Esophagus muscularis mucosa (tissue), 4 donors: ENCODE data around the gene DCLK3. TPM values are rescaled to one million over a fixed set of nuclear protein-coding genes. Genes with fewer than 3 reads are reported as not detected.

ENCODE experiments used
- DNase-seq: peaks from one replicate; pipeline ENCODE4 v3.0.0-alpha.2; 2017; ENCODE audit errors: extremely low spot score
- H3K27ac ChIP-seq, 4 donors: fragments of 200-600 bp; sonication (generic); replicated peaks in 1 of 4; 1 replicate in 3 of 4; 2 replicates in 1 of 4; pipeline ENCODE4 v1.5.1; 2016 to 2019; ENCODE audit warnings: mild to moderate bottlenecking in 1 of 4
- H3K27me3 ChIP-seq, 4 donors: fragments of 200-600 bp; sonication (generic); one replicate each; pipeline versions ENCODE4 v1.5.1 to v1.6.0; 2016 to 2019
- H3K36me3 ChIP-seq, 4 donors: fragments of 200-600 bp; sonication (generic); one replicate each; pipeline ENCODE4 v1.5.1; 2016 to 2019
- H3K4me1 ChIP-seq, 4 donors: fragments of 200-600 bp; sonication (generic); one replicate each; pipeline ENCODE4 v1.5.1; 2016 to 2019
- H3K4me3 ChIP-seq, 4 donors: fragments of 200-600 bp; sonication (generic); 1 replicate in 2 of 4; 2 replicates in 2 of 4; pipeline ENCODE4 v1.5.1; 2016 to 2019; ENCODE audit warnings: mild to moderate bottlenecking in 4 of 4, moderate library complexity in 1 of 4
- H3K9me3 ChIP-seq, 4 donors: fragments of 200-600 bp; sonication (generic); 1 replicate in 3 of 4; 2 replicates in 1 of 4; pipeline ENCODE4 v1.5.1; 2016 to 2019
- CTCF ChIP-seq, 3 experiments: fragments of 200-600 bp in 2 of 3; fragments of 450-650 bp in 1 of 3; sonication (generic) in 2 of 3; IDR thresholded peaks; one replicate each; pipeline ENCODE4 v1.5.1; 2017 to 2019; ENCODE audit warnings: antibody characterized with exemption in 3 of 3, mild to moderate bottlenecking in 2 of 3, moderate library complexity in 1 of 3
- EP300 ChIP-seq: sonication (generic); formaldehyde crosslinking; IDR thresholded peaks from one replicate; pipeline ENCODE4 v1.6.1; 2017; ENCODE audit warnings: antibody characterized with exemption
- POLR2A ChIP-seq: fragments of 450-650 bp; IDR thresholded peaks from one replicate; pipeline ENCODE4 v1.6.1; 2017; ENCODE audit warnings: antibody characterized with exemption, moderate library complexity, mild to moderate bottlenecking, low read depth
- POLR2AphosphoS5 ChIP-seq, 2 donors: sonication (generic); formaldehyde crosslinking; IDR thresholded peaks; one replicate each; pipeline ENCODE4 v1.6.1; 2017; ENCODE audit warnings: antibody characterized with exemption in 2 of 2
- WGBS: methylation state at CpG from one replicate; pipeline ENCODE4 v1.1.5; 2018; 5-methylcytosine and 5-hydroxymethylcytosine counted together
- intact Hi-C: fragments of 100-400 bp; cut with DNase I; formaldehyde crosslinking; loops from one replicate; pipeline ENCODE4 v1.15.1; 2023
- total RNA-seq, 4 donors: library from RNA; depleted of rRNA; stranded (reverse); fragments of >200 nt; gene quantifications; one replicate each; pipeline versions ENCODE4 v1.1.0 to v1.2.1, GENCODE V29; 2016

DCLK3 gene
- total RNA-seq, 4 donors from 2014 or later: under 0.01 to 0.33 (median 0.21) TPM

GRCh38 chr3:36738702-36739101 is 25.7 kb downstream of the DCLK3 start:
- 91% methylated on average over 15 of the region's 16 CpGs for WGBS
- intact Hi-C loops: no loop called here
- TF ChIP-seq POLR2AphosphoS5 (IDR thresholded peaks at IDR 0.05): no peak
- no peak for TF ChIP-seq CTCF (IDR thresholded peaks at IDR 0.05)
- no peak for TF ChIP-seq POLR2A
- Histone ChIP-seq H3K4me1 (peaks cover 0 to 5% (median 0%) of the 10 kb centered on the region in 4 donors), H3K27me3 (no peaks in the 10 kb centered on the region), H3K9me3 (no peaks in the 10 kb centered on the region), H3K27ac (no peak overlapping the region), H3K4me3 (no peak overlapping the region), H3K36me3 (no peaks in the 10 kb centered on the region)
- no peak for DNase-seq

DNA sequence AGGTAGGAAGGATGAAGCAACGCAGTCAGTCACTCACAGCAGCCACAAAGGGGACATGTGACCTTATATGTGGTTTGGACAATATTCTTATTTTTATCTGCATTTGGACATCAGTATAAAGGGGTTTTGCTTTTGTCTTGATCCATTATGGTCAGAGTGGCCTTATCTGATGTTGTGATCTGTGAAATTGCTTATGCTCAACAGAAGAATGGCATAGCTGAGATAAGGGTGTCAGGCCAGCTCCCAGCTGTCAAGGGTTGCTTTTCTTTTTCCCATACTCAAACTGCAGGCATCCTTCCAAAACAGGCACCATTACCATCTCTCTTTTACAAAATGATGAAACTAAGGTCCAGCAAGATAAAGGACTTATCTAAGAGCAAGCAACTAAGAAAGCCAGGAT is 28.1 kb downstream of the DCLK3 start:
- 94% methylated on average over 1 of the region's 1 CpG for WGBS
- TF ChIP-seq EP300 (no peak), POLR2A (no peak), CTCF (IDR thresholded peaks at IDR 0.05) (no peak), POLR2AphosphoS5 (IDR thresholded peaks at IDR 0.05) (no peak)
- Histone ChIP-seq H3K27ac (no peak overlapping the region), H3K27me3 (no peaks in the 10 kb centered on the region), H3K9me3 (no peaks in the 10 kb centered on the region), H3K36me3 (no peaks in the 10 kb centered on the region), H3K4me3 (no peak overlapping the region), H3K4me1 (peaks cover 0 to 9% (median 0%) of the 10 kb centered on the region in 4 donors)
- intact Hi-C loops: no loop called here
- no peak for DNase-seq

- no peak overlapping the region for H3K27ac ChIP-seq
- H3K4me1 ChIP-seq: peaks cover 0 to 9% (median 0%) of the 10 kb centered on the region in 4 donors
- TF ChIP-seq POLR2A: no peak
- TF ChIP-seq EP300: no peak
- TF ChIP-seq POLR2AphosphoS5 (IDR thresholded peaks at IDR 0.05): no peak
- no peak for TF ChIP-seq CTCF (IDR thresholded peaks at IDR 0.05)
- H3K36me3 ChIP-seq: no peaks in the 10 kb centered on the region
- H3K4me3 ChIP-seq: no peak overlapping the region
- no peak for DNase-seq
- H3K9me3 ChIP-seq: no peaks in the 10 kb centered on the region
- H3K27me3 ChIP-seq: no peaks in the 10 kb centered on the region
- intact Hi-C loops: loop anchor here (5.0 kb wide), 1 partner anchor 223 kb away; no protein-coding TSS in a partner anchor
- WGBS: 71% methylated on average over 2 of the region's 2 CpGs
Observed at GRCh38 chr3:36734742-36735141, 29.6 kb downstream of the DCLK3 start.

- H3K9me3 ChIP-seq: no peaks in the 10 kb centered on the region
- TF ChIP-seq POLR2AphosphoS5 (IDR thresholded peaks at IDR 0.05) (no peak), CTCF (IDR thresholded peaks at IDR 0.05) (no peak), EP300 (no peak), POLR2A (no peak)
Observed at GRCh38 chr3:36733723-36734122, 30.6 kb downstream of the DCLK3 start.

GRCh38 chr3:36733162-36733696 is 31.1 kb downstream of the DCLK3 start:
- intact Hi-C loops: loop anchor here (5.0 kb wide), 1 partner anchor 224 kb away; no protein-coding TSS in a partner anchor
- Histone ChIP-seq H3K27me3 (peaks cover 0 to 10% (median 0%) of the 10 kb centered on the region in 4 donors), H3K4me1 (peaks cover 0 to 5% (median 0%) of the 10 kb centered on the region in 4 donors), H3K9me3 (no peaks in the 10 kb centered on the region), H3K36me3 (no peaks in the 10 kb centered on the region), H3K4me3 (no peak overlapping the region), H3K27ac (no peak overlapping the region)
- 71% methylated on average over 1 of the region's 1 CpG for whole genome bisulfite sequencing
- TF ChIP-seq CTCF (IDR thresholded peaks at IDR 0.05) (no peak), POLR2AphosphoS5 (IDR thresholded peaks at IDR 0.05) (no peak), EP300 (no peak), POLR2A (no peak)
- DNase-seq: no peak

More at GRCh38 chr3:36733723-36734122, 30.6 kb downstream of the DCLK3 start:
- Histone ChIP-seq H3K27ac (no peak overlapping the region), H3K4me1 (peaks cover 0 to 9% (median 0%) of the 10 kb centered on the region in 4 donors), H3K36me3 (no peaks in the 10 kb centered on the region), H3K27me3 (peaks cover 0 to 5% (median 0%) of the 10 kb centered on the region in 4 donors), H3K4me3 (no peak overlapping the region)
- no peak for DNase-seq
- intact Hi-C loops: loop anchor here (5.0 kb wide), 1 partner anchor 224 kb away; no protein-coding TSS in a partner anchor
- 90% methylated on average over 1 of the region's 1 CpG for WGBS
